GM12878 (cell line): ENCODE measurements around the gene CCDC91. TPM values are rescaled to one million over a fixed set of nuclear protein-coding genes. Genes with fewer than 3 reads are reported as not detected.

ENCODE experiments used
- ATAC-seq: fragments of 200-7000 bp; cut with Tn5 transposase; 3 replicates; pipeline ENCODE4 v1.9.1; 2020; ENCODE audit warnings: mild to moderate bottlenecking, moderate library complexity
- BruUV-seq: library from RNA; stranded (reverse); fragments of 400-500 nt; replicated peaks from 2 replicates; lab custom pipeline; 2021; lab: Mats Ljungman, UMichigan
- CTCF ChIA-PET: fragments of 300-600 bp; sonication (Branson Sonifier 250); formaldehyde crosslinking; extraction: SDS; loops from one replicate; lab custom pipeline; 2021; ENCODE audit warnings: inconsistent platforms; lab: Yijun Ruan, JAX
- POLR2A ChIA-PET: fragments of 350-600 bp; formaldehyde crosslinking; extraction: SDS; loops from one replicate; lab custom pipeline; 2021; ENCODE audit warnings: inconsistent platforms; lab: Charles Lee
- RAD21 ChIA-PET: fragments of 300-600 bp; sonication (Branson Sonifier 250); formaldehyde crosslinking; loops from one replicate; lab custom pipeline; 2023; ENCODE audit warnings: antibody characterized with exemption; ENCODE audit not compliant: unreplicated experiment; lab: Charles Lee
- SMC1A ChIA-PET: fragments of 300-600 bp; sonication (Branson Sonifier 250); formaldehyde crosslinking; loops from one replicate; lab custom pipeline; 2023; ENCODE audit not compliant: unreplicated experiment, uncharacterized antibody; lab: Charles Lee
- DNase-seq: peaks from one replicate; pipeline ENCODE4 v3.0.0-alpha.2; 2011; ENCODE audit warnings: low read depth, low spot score
- FAIRE-seq: peaks from 3 replicates; lab custom pipeline; 2011; peaks lifted over from hg19 to GRCh38; lab: Jason Lieb, UNC
- H2AFZ ChIP-seq: 2 replicates; pipeline ENCODE4 v1.6.0; 2011; ENCODE audit warnings: low read depth, low read length, control low read depth; ENCODE audit not compliant: control insufficient read depth
- H3K27ac ChIP-seq: 2 replicates; pipeline ENCODE4 v1.5.1; 2011; ENCODE audit warnings: control low read depth; ENCODE audit not compliant: control insufficient read depth, insufficient read depth
- H3K27me3 ChIP-seq, 2 experiments: replicated peaks in 1 of 2; 2 replicates each; pipeline versions ENCODE4 v1.6.0 to v1.6.1; 2011; ENCODE audit warnings: low read length in 1 of 2; ENCODE audit not compliant: control insufficient read depth in 2 of 2, insufficient read depth in 2 of 2
- H3K36me3 ChIP-seq, 2 experiments: 2 replicates each; pipeline ENCODE4 v1.5.1; 2011; ENCODE audit warnings: low read length in 1 of 2; ENCODE audit not compliant: control insufficient read depth in 2 of 2, insufficient read depth in 2 of 2
- H3K4me1 ChIP-seq: 2 replicates; pipeline ENCODE4 v1.6.1; 2011; ENCODE audit warnings: mild to moderate bottlenecking, low read length, moderate library complexity, mixed read lengths; ENCODE audit not compliant: control insufficient read depth, insufficient read depth
- H3K4me2 ChIP-seq: 2 replicates; pipeline ENCODE4 v1.6.0; 2011; ENCODE audit warnings: control low read depth; ENCODE audit not compliant: control insufficient read depth, insufficient read depth
- H3K4me3 ChIP-seq: fragments of 200-600 bp; sonication (generic); 2 replicates; pipeline ENCODE4 v1.5.1; 2016
- H3K79me2 ChIP-seq: 2 replicates; pipeline ENCODE4 v1.6.0; 2011; ENCODE audit warnings: low read length; ENCODE audit not compliant: control insufficient read depth, insufficient read depth
- H3K9ac ChIP-seq: 2 replicates; pipeline ENCODE4 v1.8.0; 2011; ENCODE audit warnings: low read length, control low read depth, mixed read lengths; ENCODE audit not compliant: control insufficient read depth, insufficient read depth
- H3K9me3 ChIP-seq: replicated peaks from 3 replicates; pipeline ENCODE4 v1.5.1; 2011; ENCODE audit warnings: mild to moderate bottlenecking, low read length; ENCODE audit not compliant: control insufficient read depth, insufficient read depth
- H4K20me1 ChIP-seq: 2 replicates; pipeline ENCODE4 v1.6.0; 2011; ENCODE audit not compliant: control insufficient read depth, insufficient read depth
- CEBPB ChIP-seq, 2 experiments: fragments of 150-350 bp in 1 of 2; IDR thresholded peaks; 2 replicates each; pipeline ENCODE4 v1.6.1; 2012 to 2014; ENCODE audit warnings: low read depth in 2 of 2, low read length in 2 of 2, borderline replicate concordance in 1 of 2, inconsistent platforms in 1 of 2
- GATAD2B ChIP-seq: fragments of 450-650 bp; conservative IDR thresholded peaks from 2 replicates; pipeline ENCODE4 v1.6.1; 2017; ENCODE audit warnings: low read depth, mild to moderate bottlenecking, moderate library complexity
- HCFC1 ChIP-seq: fragments of 150-350 bp; IDR thresholded peaks from 2 replicates; pipeline ENCODE4 v1.6.1; 2014; ENCODE audit warnings: low read length
- PAX8 ChIP-seq: fragments of 450-650 bp; IDR thresholded peaks from 2 replicates; pipeline ENCODE4 v1.6.1; 2017; ENCODE audit warnings: mild to moderate bottlenecking, moderate library complexity
- POLR2AphosphoS2 ChIP-seq: IDR thresholded peaks from 2 replicates; pipeline ENCODE4 v1.6.1; 2011; ENCODE audit warnings: low read depth, mild to moderate bottlenecking, low read length, improper control_type of control experiment, moderate library complexity
- RELA ChIP-seq: fragments of 450-650 bp; IDR thresholded peaks from 2 replicates; pipeline ENCODE4 v1.8.0; 2014; ENCODE audit warnings: borderline replicate concordance; ENCODE audit not compliant: partially characterized antibody
- RFX5 ChIP-seq: IDR thresholded peaks from 2 replicates; pipeline ENCODE4 v1.6.1; 2011; ENCODE audit warnings: low read depth, low read length, improper control_type of control experiment
- STAT3 ChIP-seq: IDR thresholded peaks from 2 replicates; pipeline ENCODE4 v1.6.1; 2011; ENCODE audit warnings: low read depth, low read length, improper control_type of control experiment
- TCF12 ChIP-seq: IDR thresholded peaks from 2 replicates; pipeline ENCODE4 v1.6.1; 2011; ENCODE audit warnings: low read depth, mild to moderate bottlenecking, low read length
- YBX1 ChIP-seq: fragments of 450-650 bp; IDR thresholded peaks from 2 replicates; pipeline ENCODE4 v1.6.1; 2016; ENCODE audit warnings: antibody characterized with exemption
- ZSCAN29 ChIP-seq: fragments of 450-650 bp; IDR thresholded peaks from 2 replicates; pipeline ENCODE4 v1.6.1; 2017; ENCODE audit warnings: mild to moderate bottlenecking, moderate library complexity
- ZZZ3 ChIP-seq: IDR thresholded peaks from 2 replicates; pipeline ENCODE4 v1.6.1; 2011; ENCODE audit warnings: low read depth; ENCODE audit not compliant: control insufficient read depth, insufficient read length
- WGBS: methylation state at CpG from one replicate; pipeline ENCODE4 v1.1.6; 2016; ENCODE audit warnings: low lambda C conversion rate; ENCODE audit not compliant: insufficient replicate concordance, insufficient coverage; ENCODE audit errors: missing lambda C conversion rate; 5-methylcytosine and 5-hydroxymethylcytosine counted together
- in situ Hi-C: fragments of 300-500 bp; cut with MboI; formaldehyde crosslinking; loops from 9 replicates; pipeline ENCODE4 v1.14.3; 2018; ENCODE audit warnings: mixed read lengths
- intact Hi-C: fragments of 100-400 bp; cut with micrococcal nuclease; formaldehyde crosslinking; loops from one replicate; pipeline ENCODE4 v1.14.2; 2022; ENCODE audit not compliant: unreplicated experiment
- polyA plus RNA-seq, 11 experiments: library from polyadenylated mRNA; depleted of rRNA in 4 of 11; unstranded in 6 of 11; stranded (reverse) in 5 of 11; fragments of >200 nt; fragmentation: Nextera tagmentation in 4 of 11; fragmentation: Illumina TruSeq in 1 of 11; extraction: Ambion mirVana in 4 of 11; extraction: Trizol in 1 of 11; gene quantifications; 1 replicate in 1 of 11; 2 replicates in 10 of 11; pipeline versions ENCODE4 v1.2.1 to v1.2.3, GENCODE V29; 2011 to 2016; ENCODE audit warnings: inconsistent platforms in 2 of 11, missing spikeins in 2 of 11, low read depth in 1 of 11
- total RNA-seq, 4 experiments: library from RNA; depleted of rRNA in 3 of 4; stranded (reverse); fragments of >200 nt in 3 of 4; fragmentation: Illumina TruSeq in 1 of 4; extraction: Trizol in 1 of 4; gene quantifications; 2 replicates each; pipeline versions ENCODE4 v1.2.1 to v1.2.3, GENCODE V29; 2013 to 2021
- TF ChIP-seq, protein P1 (sequence below): fragments of 450-650 bp; IDR thresholded peaks from 2 replicates; pipeline ENCODE4 v1.6.1; 2017; ENCODE audit warnings: mild to moderate bottlenecking, low read depth, inconsistent platforms; ENCODE audit not compliant: poor library complexity, severe bottlenecking
- TF ChIP-seq, protein P2 (sequence below): fragments of 450-650 bp; IDR thresholded peaks from 2 replicates; pipeline ENCODE4 v1.6.1; 2017; ENCODE audit warnings: antibody characterized with exemption, mild to moderate bottlenecking, moderate library complexity
- TF ChIP-seq, protein P3 (sequence below): fragments of 450-650 bp; IDR thresholded peaks from 2 replicates; pipeline ENCODE4 v1.6.1; 2017; ENCODE audit warnings: borderline replicate concordance

CCDC91 gene
- total and polyA plus RNA-seq, 10 of the 15 experiments (the other 5 are each of a cell fraction or from before 2014, with no cell fraction given): 6.1 to 24.9 (median 16.5) TPM

DNA sequence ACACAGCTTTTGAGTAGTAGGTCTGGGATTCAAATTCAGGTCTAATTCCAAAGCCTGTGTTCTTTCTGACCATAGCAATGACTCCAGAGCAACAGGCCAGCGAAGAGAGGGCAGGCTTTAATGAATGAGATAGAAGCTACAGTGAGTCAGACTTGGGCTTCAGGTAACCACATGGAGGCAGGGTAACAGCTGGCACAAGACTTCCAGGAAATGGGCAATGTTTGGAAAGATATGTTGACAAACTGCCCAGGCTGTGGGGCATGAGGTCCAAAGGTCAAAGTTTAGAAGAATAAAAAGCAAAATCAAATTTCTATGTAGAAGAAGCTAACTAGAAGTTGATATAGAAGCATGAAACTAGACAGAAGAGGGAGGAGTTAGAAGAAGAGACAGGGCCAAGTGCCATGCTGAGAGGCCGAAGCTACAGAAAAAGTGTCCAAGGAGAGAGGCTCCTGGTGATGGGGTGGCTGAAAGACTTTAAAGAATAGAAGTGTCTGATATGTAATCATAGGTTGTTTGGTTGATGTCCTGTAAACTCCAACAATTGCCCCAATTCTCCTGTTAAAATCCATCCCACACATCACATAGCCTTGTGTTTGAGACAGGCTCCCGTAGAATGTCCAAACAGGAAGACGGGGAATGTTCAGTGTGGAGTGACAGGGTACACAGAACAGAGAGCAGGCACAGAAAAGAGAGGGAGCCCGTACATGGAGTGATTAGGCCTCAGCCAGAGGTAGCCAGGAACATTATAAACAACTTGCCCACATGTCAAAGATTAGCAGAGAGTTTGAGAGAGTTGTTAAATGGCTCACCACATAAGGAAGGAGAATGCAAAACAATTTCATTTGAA, 384.7 kb downstream of the CCDC91 start:
- BruUV-seq: no TSS peak
- ChIA-PET SMC1A (no interaction called here), RAD21 (interaction anchor here (1.0 kb wide), 1 partner anchor 40 kb away, joined by 3 read pairs; no protein-coding TSS in a partner anchor), CTCF (interaction anchor here (0.6 to 1.3 kb wide), 2 partner anchors 33 to 360 kb away, joined by 4 read pairs; no protein-coding TSS in a partner anchor), POLR2A (no interaction called here)
- H3K27ac ChIP-seq: no peak overlapping the region
- no peak overlapping the region for H2AFZ ChIP-seq
- no peaks in the 10 kb centered on the region for H3K4me1 ChIP-seq
- no peaks in the 10 kb centered on the region for H3K27me3 ChIP-seq
- intact Hi-C loops (no loop called here), in situ Hi-C loops (no loop called here)
- no peak overlapping the region for H3K9ac ChIP-seq
- H3K36me3 ChIP-seq: no peaks in the 10 kb centered on the region
- FAIRE-seq (no peak), ATAC-seq (no peak), DNase-seq (no peak)
- H3K9me3 ChIP-seq: no peaks in the 10 kb centered on the region
- 45% methylated on average over 5 of the region's 5 CpGs for WGBS
- no peak overlapping the region for H3K4me2 ChIP-seq
- no peak overlapping the region for H3K4me3 ChIP-seq
- no peaks in the 10 kb centered on the region for H4K20me1 ChIP-seq
- H3K79me2 ChIP-seq: no peaks in the 10 kb centered on the region
- TF ChIP-seq POLR2AphosphoS2 (no peak), RFX5 (no peak), RELA (no peak), ZSCAN29 (no peak), YBX1 (no peak), ZZZ3 (no peak), HCFC1 (no peak), GATAD2B (no peak), TCF12 (no peak), CEBPB (IDR thresholded peaks at IDR 0.05; ENCODE audit: borderline replicate concordance in 1 of 2, low read depth in 2 of 2, low read length in 2 of 2) (no peak), PAX8 (no peak), STAT3 (no peak)
- TF ChIP-seq, protein P1, sequence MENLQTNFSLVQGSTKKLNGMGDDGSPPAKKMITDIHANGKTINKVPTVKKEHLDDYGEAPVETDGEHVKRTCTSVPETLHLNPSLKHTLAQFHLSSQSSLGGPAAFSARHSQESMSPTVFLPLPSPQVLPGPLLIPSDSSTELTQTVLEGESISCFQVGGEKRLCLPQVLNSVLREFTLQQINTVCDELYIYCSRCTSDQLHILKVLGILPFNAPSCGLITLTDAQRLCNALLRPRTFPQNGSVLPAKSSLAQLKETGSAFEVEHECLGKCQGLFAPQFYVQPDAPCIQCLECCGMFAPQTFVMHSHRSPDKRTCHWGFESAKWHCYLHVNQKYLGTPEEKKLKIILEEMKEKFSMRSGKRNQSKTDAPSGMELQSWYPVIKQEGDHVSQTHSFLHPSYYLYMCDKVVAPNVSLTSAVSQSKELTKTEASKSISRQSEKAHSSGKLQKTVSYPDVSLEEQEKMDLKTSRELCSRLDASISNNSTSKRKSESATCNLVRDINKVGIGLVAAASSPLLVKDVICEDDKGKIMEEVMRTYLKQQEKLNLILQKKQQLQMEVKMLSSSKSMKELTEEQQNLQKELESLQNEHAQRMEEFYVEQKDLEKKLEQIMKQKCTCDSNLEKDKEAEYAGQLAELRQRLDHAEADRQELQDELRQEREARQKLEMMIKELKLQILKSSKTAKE: no peak
- TF ChIP-seq, protein P2, sequence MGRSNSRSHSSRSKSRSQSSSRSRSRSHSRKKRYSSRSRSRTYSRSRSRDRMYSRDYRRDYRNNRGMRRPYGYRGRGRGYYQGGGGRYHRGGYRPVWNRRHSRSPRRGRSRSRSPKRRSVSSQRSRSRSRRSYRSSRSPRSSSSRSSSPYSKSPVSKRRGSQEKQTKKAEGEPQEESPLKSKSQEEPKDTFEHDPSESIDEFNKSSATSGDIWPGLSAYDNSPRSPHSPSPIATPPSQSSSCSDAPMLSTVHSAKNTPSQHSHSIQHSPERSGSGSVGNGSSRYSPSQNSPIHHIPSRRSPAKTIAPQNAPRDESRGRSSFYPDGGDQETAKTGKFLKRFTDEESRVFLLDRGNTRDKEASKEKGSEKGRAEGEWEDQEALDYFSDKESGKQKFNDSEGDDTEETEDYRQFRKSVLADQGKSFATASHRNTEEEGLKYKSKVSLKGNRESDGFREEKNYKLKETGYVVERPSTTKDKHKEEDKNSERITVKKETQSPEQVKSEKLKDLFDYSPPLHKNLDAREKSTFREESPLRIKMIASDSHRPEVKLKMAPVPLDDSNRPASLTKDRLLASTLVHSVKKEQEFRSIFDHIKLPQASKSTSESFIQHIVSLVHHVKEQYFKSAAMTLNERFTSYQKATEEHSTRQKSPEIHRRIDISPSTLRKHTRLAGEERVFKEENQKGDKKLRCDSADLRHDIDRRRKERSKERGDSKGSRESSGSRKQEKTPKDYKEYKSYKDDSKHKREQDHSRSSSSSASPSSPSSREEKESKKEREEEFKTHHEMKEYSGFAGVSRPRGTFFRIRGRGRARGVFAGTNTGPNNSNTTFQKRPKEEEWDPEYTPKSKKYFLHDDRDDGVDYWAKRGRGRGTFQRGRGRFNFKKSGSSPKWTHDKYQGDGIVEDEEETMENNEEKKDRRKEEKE: no peak
- TF ChIP-seq, protein P3, sequence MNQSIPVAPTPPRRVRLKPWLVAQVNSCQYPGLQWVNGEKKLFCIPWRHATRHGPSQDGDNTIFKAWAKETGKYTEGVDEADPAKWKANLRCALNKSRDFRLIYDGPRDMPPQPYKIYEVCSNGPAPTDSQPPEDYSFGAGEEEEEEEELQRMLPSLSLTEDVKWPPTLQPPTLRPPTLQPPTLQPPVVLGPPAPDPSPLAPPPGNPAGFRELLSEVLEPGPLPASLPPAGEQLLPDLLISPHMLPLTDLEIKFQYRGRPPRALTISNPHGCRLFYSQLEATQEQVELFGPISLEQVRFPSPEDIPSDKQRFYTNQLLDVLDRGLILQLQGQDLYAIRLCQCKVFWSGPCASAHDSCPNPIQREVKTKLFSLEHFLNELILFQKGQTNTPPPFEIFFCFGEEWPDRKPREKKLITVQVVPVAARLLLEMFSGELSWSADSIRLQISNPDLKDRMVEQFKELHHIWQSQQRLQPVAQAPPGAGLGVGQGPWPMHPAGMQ: no peak
